HEK293 (cell line): Measurements from ENCODE around the gene ACADVL.

ENCODE experiments used
- CTCF ChIP-seq: fragments of 450-650 bp; formaldehyde crosslinking; IDR thresholded peaks from 2 replicates; pipeline ENCODE4 v1.5.1; 2016; ENCODE audit warnings: missing biosample characterization, missing genetic modification characterization
- EGR2 ChIP-seq: fragments of 450-650 bp; formaldehyde crosslinking; IDR thresholded peaks from 2 replicates; pipeline ENCODE4 v1.5.1; 2016; ENCODE audit warnings: low read depth, missing biosample characterization, missing genetic modification characterization
- ELK4 ChIP-seq: IDR thresholded peaks from 2 replicates; pipeline ENCODE4 v1.6.1; 2011; ENCODE audit warnings: mild to moderate bottlenecking, low read depth, low read length, borderline replicate concordance
- GLIS2 ChIP-seq: fragments of 450-650 bp; formaldehyde crosslinking; IDR thresholded peaks from 2 replicates; pipeline ENCODE4 v1.5.1; 2016; ENCODE audit warnings: missing biosample characterization, missing genetic modification characterization
- PBX3 ChIP-seq: sonication (generic); formaldehyde crosslinking; IDR thresholded peaks from 2 replicates; pipeline ENCODE4 v1.8.1; 2022; ENCODE audit warnings: mild to moderate bottlenecking, moderate library complexity, missing genetic modification reagents
- ZBTB7A ChIP-seq: fragments of 450-650 bp; formaldehyde crosslinking; IDR thresholded peaks from 2 replicates; pipeline ENCODE4 v1.5.1; 2016; ENCODE audit warnings: low read depth, missing biosample characterization, missing genetic modification characterization
- ZNF157 ChIP-seq: fragments of 450-650 bp; formaldehyde crosslinking; IDR thresholded peaks from 2 replicates; pipeline ENCODE4 v1.5.1; 2016; ENCODE audit warnings: missing biosample characterization, missing genetic modification characterization
- ZNF274 ChIP-seq, 2 experiments: fragments of 200-500 bp in 1 of 2; fragments of 450-650 bp in 1 of 2; sonication (Bioruptor generic) in 1 of 2; formaldehyde crosslinking in 1 of 2; IDR thresholded peaks; 2 replicates each; pipeline versions ENCODE4 v1.5.1 to v1.6.1; 2014 to 2016; ENCODE audit warnings: borderline replicate concordance in 1 of 2, inconsistent platforms in 1 of 2, low read length in 1 of 2, missing biosample characterization in 1 of 2, missing genetic modification characterization in 1 of 2
- ZNF292 ChIP-seq: fragments of 450-650 bp; formaldehyde crosslinking; IDR thresholded peaks from 2 replicates; pipeline ENCODE4 v1.5.1; 2016; ENCODE audit warnings: low read depth, missing biosample characterization, missing genetic modification characterization, borderline replicate concordance
- ZNF580 ChIP-seq: fragments of 450-650 bp; formaldehyde crosslinking; IDR thresholded peaks from 2 replicates; pipeline ENCODE4 v1.5.1; 2016; ENCODE audit warnings: missing biosample characterization, missing genetic modification characterization
- ZNF658 ChIP-seq: fragments of 450-650 bp; formaldehyde crosslinking; IDR thresholded peaks from 2 replicates; pipeline ENCODE4; 2016; ENCODE audit warnings: missing biosample characterization, missing genetic modification characterization
- ZSCAN18 ChIP-seq: fragments of 450-650 bp; formaldehyde crosslinking; IDR thresholded peaks from 2 replicates; pipeline ENCODE4 v1.5.1; 2016; ENCODE audit warnings: missing biosample characterization, missing genetic modification characterization

GRCh38 chr17:7250695-7251627, 31.2 kb downstream of the ACADVL start:
- TF ChIP-seq CTCF (tag by site-specific recombination) (no peak), ELK4 (no peak), GLIS2 (tag by site-specific recombination) (peak; percentile 31; the same call in 1 of the 2 replicates), ZNF580 (no peak), ZNF274 (IDR thresholded peaks at IDR 0.05; ENCODE audit: low read length) (no peak), ZNF274 (tag by site-specific recombination; IDR thresholded peaks at IDR 0.05; ENCODE audit: borderline replicate concordance) (no peak), ZNF157 (no peak), ZNF658 (tag by site-specific recombination) (no peak), ZBTB7A (tag by site-specific recombination) (no peak), ZSCAN18 (tag by site-specific recombination) (no peak), EGR2 (0 out of 2 replicates have a peak, but pooled peaks have one; percentile 37), ZNF292 (tag by site-specific recombination) (no peak), PBX3 (CRISPR knock-in tag) (no peak)
